Left lung (tissue), 10 donors: Measurements from ENCODE around the gene RELL2. TPM values are rescaled to one million over a fixed set of nuclear protein-coding genes. Genes with fewer than 3 reads are reported as not detected.
"Not testable (repeated sequence)": the region's sequence is repeated elsewhere in the genome, so short reads cannot be mapped to it uniquely, and the experiment has no call there.

Experiments
- ATAC-seq: fragments of 200-7000 bp; cut with Tn5 transposase; one replicate; pipeline ENCODE4 v1.9.1; 2020; ENCODE audit warnings: moderate library complexity
- DNase-seq, 4 donors: peaks; one replicate each; pipeline ENCODE4 v3.0.0-alpha.2; 2013 to 2020
- H3K27ac ChIP-seq, 2 donors: fragments of 200-600 bp; sonication (generic) in 1 of 2; one replicate each; pipeline versions ENCODE4 v1.5.0 to v1.8.0; 2020 to 2021
- H3K27me3 ChIP-seq, 2 donors: fragments of 200-600 bp; sonication (generic) in 1 of 2; one replicate each; pipeline versions ENCODE4 v1.5.0 to v1.8.0; 2020 to 2021
- H3K36me3 ChIP-seq, 2 donors: fragments of 200-600 bp; sonication (generic) in 1 of 2; one replicate each; pipeline versions ENCODE4 v1.5.0 to v1.8.0; 2020 to 2021
- H3K4me1 ChIP-seq, 2 donors: fragments of 200-600 bp; one replicate each; pipeline ENCODE4 v1.8.0; 2021
- H3K4me3 ChIP-seq, 2 donors: fragments of 200-600 bp; sonication (generic) in 1 of 2; one replicate each; pipeline versions ENCODE4 v1.5.0 to v1.8.0; 2020 to 2021; ENCODE audit warnings: mild to moderate bottlenecking in 1 of 2
- H3K9me3 ChIP-seq, 2 donors: fragments of 200-600 bp; sonication (generic) in 1 of 2; one replicate each; pipeline versions ENCODE4 v1.5.0 to v1.8.0; 2020 to 2021
- intact Hi-C, 2 donors: fragments of 100-400 bp; cut with DNase I; formaldehyde crosslinking; loops; one replicate each; pipeline versions ENCODE4 v1.11.2 to v1.14.2; 2022
- polyA plus RNA-seq, 6 donors: library from polyadenylated mRNA; unstranded; fragments of 120-200 nt; gene quantifications; one replicate each; pipeline ENCODE4 v1.2.1, GENCODE V29; 2013; ENCODE audit not compliant: insufficient read length in 6 of 6
- total RNA-seq, 2 donors: library from RNA; stranded (reverse); fragmentation: NEBNext Ultra II Directional; extraction: Animal tissue kit (Norgen Biotek cat#: 25700); gene quantifications; one replicate each; pipeline ENCODE4 v1.2.1, GENCODE V29; 2021
- TF ChIP-seq, protein P1 (sequence below), 2 donors: fragments of 200-600 bp; sonication (generic) in 1 of 2; IDR thresholded peaks; one replicate each; pipeline versions ENCODE4 v1.5.0 to v1.8.0; 2021; ENCODE audit warnings: antibody characterized with exemption in 2 of 2
- donor health status: DM: no; HTN: yes; CAD: no.
- donor health status: DM: no; HTN: no; CAD: no.

RELL2 gene
- total and polyA plus RNA-seq, 8 donors = 0.27 to 6.3 (median 0.72) TPM

DNA sequence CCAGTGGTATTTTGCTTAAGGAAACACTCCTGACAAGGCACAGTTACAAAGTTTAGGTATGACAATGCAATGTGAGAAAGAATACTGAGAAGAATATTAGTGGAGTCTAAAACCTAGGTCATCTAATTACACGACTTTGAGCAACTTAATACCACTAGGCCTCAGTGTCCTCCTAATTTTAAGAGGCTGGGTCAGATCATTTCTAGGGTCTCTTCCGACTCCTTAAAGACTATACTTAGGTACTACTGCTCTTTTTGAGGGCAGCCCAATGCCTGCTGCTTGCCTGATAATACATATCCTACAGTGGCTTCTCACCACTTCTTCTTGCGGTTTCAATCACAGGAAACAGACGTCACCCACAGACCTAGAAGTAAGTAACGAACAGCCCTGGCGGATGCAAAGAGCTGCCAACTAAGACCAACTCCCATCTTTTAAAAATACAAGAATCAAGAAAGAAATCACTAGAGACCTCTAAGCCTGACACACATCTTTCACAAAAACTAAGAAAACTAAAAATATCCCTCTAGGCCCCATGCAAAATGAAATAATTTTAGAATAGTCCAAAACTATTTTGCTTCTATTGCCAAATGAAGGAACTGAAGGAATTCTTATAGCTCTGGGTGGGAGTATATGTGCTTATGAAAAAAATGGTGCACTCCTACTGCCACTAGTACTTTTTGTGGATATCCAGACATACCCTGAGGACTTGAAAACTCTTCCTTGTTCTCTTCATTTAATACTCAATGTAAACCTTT is 31.1 kb upstream of the RELL2 start:
- no peaks in the 10 kb centered on the region for H3K9me3 ChIP-seq
- ATAC-seq = peak; percentile 59
- TF ChIP-seq, protein P1, sequence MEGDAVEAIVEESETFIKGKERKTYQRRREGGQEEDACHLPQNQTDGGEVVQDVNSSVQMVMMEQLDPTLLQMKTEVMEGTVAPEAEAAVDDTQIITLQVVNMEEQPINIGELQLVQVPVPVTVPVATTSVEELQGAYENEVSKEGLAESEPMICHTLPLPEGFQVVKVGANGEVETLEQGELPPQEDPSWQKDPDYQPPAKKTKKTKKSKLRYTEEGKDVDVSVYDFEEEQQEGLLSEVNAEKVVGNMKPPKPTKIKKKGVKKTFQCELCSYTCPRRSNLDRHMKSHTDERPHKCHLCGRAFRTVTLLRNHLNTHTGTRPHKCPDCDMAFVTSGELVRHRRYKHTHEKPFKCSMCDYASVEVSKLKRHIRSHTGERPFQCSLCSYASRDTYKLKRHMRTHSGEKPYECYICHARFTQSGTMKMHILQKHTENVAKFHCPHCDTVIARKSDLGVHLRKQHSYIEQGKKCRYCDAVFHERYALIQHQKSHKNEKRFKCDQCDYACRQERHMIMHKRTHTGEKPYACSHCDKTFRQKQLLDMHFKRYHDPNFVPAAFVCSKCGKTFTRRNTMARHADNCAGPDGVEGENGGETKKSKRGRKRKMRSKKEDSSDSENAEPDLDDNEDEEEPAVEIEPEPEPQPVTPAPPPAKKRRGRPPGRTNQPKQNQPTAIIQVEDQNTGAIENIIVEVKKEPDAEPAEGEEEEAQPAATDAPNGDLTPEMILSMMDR (IDR thresholded peaks at IDR 0.05) = no peak
- no peaks in the 10 kb centered on the region for H3K36me3 ChIP-seq
- peaks cover 9 to 99% of the 10 kb centered on the region in 2 donors for H3K4me1 ChIP-seq
- H3K27ac ChIP-seq = peak overlapping the region; percentile 68 to 93
- DNase-seq = peak in 2 of 4 donors; percentile 28 to 59
- H3K27me3 ChIP-seq = no peaks in the 10 kb centered on the region
- no peak overlapping the region for H3K4me3 ChIP-seq
- intact Hi-C loops = no loop called here

DNA sequence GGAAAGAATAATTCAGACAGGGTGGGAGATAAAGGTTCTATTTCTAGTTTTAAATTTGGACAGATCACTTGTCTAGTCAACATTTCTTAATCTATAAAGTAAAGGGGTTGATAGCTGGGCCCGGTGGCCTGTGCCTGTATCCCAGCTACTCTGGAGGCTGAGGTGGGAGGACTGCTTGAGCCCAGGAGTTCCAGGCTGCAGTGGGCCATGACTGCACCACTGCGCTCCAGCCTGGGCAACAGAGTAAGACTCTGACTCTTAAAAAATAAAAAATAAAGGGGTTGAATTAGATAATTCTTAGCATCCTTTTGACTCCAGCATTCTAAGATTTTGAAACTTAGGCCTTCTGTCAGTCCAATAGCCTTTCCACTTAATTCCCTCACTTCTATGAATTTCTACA is 28.8 kb upstream of the RELL2 start:
- Histone ChIP-seq H3K36me3 (peaks cover 0 to 8% of the 10 kb centered on the region in 2 donors), H3K4me3 (no peak overlapping the region), H3K27me3 (no peaks in the 10 kb centered on the region), H3K27ac (peak overlapping the region; percentile 34 to 93), H3K9me3 (no peaks in the 10 kb centered on the region), H3K4me1 (peaks cover 9 to 100% of the 10 kb centered on the region in 2 donors)
- intact Hi-C loops = no loop called here
- TF ChIP-seq, protein P1 (IDR thresholded peaks at IDR 0.05) = no peak
- ATAC-seq (no peak), DNase-seq (no peak)

DNA sequence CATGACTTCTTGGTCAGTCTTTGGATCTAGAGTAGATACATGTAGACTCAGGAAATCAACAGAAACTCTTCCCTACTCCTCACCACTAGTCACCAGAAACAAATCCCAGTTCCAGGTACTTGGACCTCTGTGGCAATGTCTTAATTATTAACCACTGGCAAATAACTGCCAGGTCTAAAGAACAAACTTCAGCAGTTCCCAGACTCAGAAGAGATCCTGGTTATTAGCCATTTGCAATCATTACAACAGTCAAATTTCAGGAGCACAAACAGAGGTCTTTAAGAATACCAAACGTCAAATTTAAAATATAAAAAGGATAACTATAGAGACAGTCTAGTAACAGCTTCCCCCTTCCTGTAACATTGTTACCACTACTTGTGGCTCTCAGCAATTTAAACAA is 28.2 kb upstream of the RELL2 start:
- Histone ChIP-seq H3K27ac (peak overlapping the region; percentile 34 to 93), H3K4me3 (no peak overlapping the region), H3K9me3 (no peaks in the 10 kb centered on the region), H3K27me3 (no peaks in the 10 kb centered on the region), H3K36me3 (peaks cover 0 to 8% of the 10 kb centered on the region in 2 donors), H3K4me1 (peaks cover 9 to 100% of the 10 kb centered on the region in 2 donors)
- DNase-seq (no peak), ATAC-seq (peak; percentile 63)
- intact Hi-C loops = no loop called here
- TF ChIP-seq, protein P1 (IDR thresholded peaks at IDR 0.05) = no peak

DNA sequence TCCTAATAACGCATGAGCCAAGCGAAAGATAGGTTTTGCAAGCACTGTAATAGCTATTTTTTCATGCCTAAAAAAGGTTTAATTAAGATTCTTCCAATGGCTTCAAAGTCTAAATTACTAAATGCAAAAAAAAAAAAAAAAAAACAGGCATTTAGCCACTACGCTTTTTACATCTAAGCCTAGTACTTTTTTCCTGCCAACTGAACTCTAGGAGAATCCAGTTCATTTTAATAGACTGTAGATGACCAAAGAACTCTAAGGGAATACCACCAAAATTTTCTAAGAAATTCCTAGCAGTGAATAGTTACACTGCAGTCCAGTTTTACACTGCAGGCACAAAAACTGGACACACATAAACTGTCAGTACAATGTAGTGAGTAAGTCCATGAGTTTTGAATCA is 27.8 kb upstream of the RELL2 start:
- no peaks in the 10 kb centered on the region for H3K27me3 ChIP-seq
- TF ChIP-seq, protein P1 (IDR thresholded peaks at IDR 0.05) = no peak
- H3K9me3 ChIP-seq = no peaks in the 10 kb centered on the region
- DNase-seq (no peak), ATAC-seq (no peak)
- peak overlapping the region in 1 of 2 donors; percentile 93 for H3K27ac ChIP-seq
- peaks cover 5 to 100% of the 10 kb centered on the region in 2 donors for H3K4me1 ChIP-seq
- no peak overlapping the region for H3K4me3 ChIP-seq
- peaks cover 0 to 8% of the 10 kb centered on the region in 2 donors for H3K36me3 ChIP-seq
- intact Hi-C loops = no loop called here

DNA sequence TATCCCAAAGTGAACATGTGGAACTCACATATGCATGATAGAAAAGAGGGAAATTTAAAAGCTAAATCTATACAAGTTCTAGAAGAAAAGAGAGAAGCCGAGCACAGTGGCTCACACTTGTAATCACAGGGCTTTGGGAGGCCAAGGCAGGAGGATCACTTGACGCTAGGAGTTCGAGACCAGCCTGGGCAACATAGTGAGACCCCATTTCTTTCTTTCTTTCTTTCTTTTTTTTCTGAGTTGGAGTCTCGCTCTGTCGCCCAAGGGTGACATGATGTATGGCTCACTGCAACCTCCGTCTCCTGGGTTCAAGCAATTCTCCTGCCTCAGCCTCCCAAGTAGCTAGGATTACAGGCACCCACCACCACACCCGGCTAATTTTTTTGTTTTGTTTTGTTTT is 26.9 kb upstream of the RELL2 start:
- peaks cover under 1 to 100% of the 10 kb centered on the region in 2 donors for H3K4me1 ChIP-seq
- intact Hi-C loops, H3K36me3 ChIP-seq, H3K9me3 ChIP-seq, ATAC-seq, DNase-seq, H3K4me3 ChIP-seq, H3K27me3 ChIP-seq: not testable (repeated sequence)
- peak overlapping the region in 1 of 2 donors; percentile 93 for H3K27ac ChIP-seq
